ENCODE results near the gene PLAAT4.

PLAAT4 gene

DNA sequence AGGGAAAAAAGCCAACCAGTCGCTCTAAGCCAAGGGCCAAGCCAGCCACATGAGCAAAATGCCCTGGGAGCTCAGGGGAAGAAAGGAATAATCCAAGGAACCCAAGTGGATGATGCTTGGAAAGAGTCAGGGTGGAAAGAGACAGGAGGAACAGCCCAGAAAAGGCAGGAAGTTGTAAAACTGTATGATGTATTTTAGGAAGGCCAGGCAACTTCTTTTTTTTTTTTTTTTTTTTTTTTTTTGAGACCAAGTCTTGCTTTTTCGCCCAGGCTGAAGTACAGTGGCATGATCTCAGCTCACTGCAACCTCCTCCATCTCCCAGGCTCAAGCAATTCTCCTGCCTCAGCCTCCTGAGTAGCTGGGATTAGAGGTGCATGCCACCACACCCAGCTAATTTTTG lies 29.1 kb upstream of the PLAAT4 start:
- no peak for TF ChIP-seq SIN3A (IDR thresholded peaks at IDR 0.05; ENCODE audit: borderline replicate concordance, insufficient read depth, low read length)
- no peak for TF ChIP-seq FOXP2 (optimal IDR thresholded peaks at IDR 0.05; ENCODE audit: borderline replicate concordance, extremely low read depth, extremely low read length, insufficient read depth)

DNA sequence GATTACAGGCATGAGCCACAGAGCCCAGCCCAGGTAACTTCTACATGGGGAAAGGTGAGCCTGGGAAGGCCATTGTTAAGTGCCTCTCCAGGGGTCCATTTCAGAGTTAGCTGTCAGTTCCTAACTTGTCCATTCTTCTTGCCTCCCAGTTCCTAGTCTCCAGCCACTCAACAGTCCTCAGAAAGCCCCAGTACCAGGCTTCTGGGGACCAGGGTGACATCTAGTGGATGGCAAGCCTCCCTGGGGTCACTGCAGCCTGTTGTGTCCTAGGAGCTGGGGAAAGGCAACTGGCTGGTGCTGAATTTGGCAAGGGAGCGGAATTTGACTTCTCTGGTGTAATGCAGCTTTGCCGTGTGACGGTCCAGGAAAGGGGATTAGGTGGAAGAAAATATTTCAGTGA lies 28.6 kb upstream of the PLAAT4 start:
- TF ChIP-seq SIN3A (IDR thresholded peaks at IDR 0.05; ENCODE audit: borderline replicate concordance, insufficient read depth, low read length) (no peak), TAF1 (IDR thresholded peaks at IDR 0.05; ENCODE audit: borderline replicate concordance, insufficient read depth, low read length) (no peak), FOXP2 (optimal IDR thresholded peaks at IDR 0.05; ENCODE audit: borderline replicate concordance, extremely low read depth, extremely low read length, insufficient read depth) (no peak), POLR2AphosphoS5 (IDR thresholded peaks at IDR 0.05; ENCODE audit: low read depth, low read length) (no peak), REST (IDR thresholded peaks at IDR 0.05; ENCODE audit: insufficient read depth in 1 of 2, low read depth in 2 of 2, low read length in 2 of 2) (no peak)

DNA sequence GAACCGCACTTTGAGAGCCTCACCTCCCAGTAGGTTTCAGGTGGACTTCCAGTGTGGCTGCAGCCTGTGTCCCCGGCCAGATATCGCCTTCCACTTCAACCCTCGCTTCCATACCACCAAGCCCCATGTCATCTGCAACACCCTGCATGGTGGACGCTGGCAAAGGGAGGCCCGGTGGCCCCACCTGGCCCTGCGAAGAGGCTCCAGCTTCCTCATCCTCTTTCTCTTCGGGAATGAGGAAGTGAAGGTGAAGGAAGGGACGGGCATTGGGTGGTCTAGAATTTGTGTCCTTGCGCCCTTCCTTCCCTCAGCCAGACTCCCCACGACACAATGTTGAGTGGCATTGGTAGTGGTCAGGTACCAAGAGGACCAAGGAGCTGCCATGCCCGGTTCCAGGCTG lies 27.9 kb upstream of the PLAAT4 start:
- no peak for TF ChIP-seq REST (IDR thresholded peaks at IDR 0.05; ENCODE audit: insufficient read depth in 1 of 2, low read depth in 2 of 2, low read length in 2 of 2)
- TF ChIP-seq FOXP2 (optimal IDR thresholded peaks at IDR 0.05; ENCODE audit: borderline replicate concordance, extremely low read depth, extremely low read length, insufficient read depth), result no peak
- no peak for TF ChIP-seq POLR2AphosphoS5 (IDR thresholded peaks at IDR 0.05; ENCODE audit: low read depth, low read length)
- TF ChIP-seq TAF1 (IDR thresholded peaks at IDR 0.05; ENCODE audit: borderline replicate concordance, insufficient read depth, low read length), result no peak
- TF ChIP-seq SIN3A (IDR thresholded peaks at IDR 0.05; ENCODE audit: borderline replicate concordance, insufficient read depth, low read length), result no peak

GRCh38 chr11:63510360-63511047 lies 26.1 kb upstream of the PLAAT4 start:
- no peak for TF ChIP-seq SIN3A (IDR thresholded peaks at IDR 0.05; ENCODE audit: borderline replicate concordance, insufficient read depth, low read length)
- TF ChIP-seq FOXP2 (optimal IDR thresholded peaks at IDR 0.05; ENCODE audit: borderline replicate concordance, extremely low read depth, extremely low read length, insufficient read depth), result no peak
- TF ChIP-seq TAF1 (IDR thresholded peaks at IDR 0.05; ENCODE audit: borderline replicate concordance, insufficient read depth, low read length), result no peak
- TF ChIP-seq REST (IDR thresholded peaks at IDR 0.05; ENCODE audit: insufficient read depth in 1 of 2, low read depth in 2 of 2, low read length in 2 of 2), result no peak
- TF ChIP-seq POLR2AphosphoS5 (IDR thresholded peaks at IDR 0.05; ENCODE audit: low read depth, low read length), result no peak

DNA sequence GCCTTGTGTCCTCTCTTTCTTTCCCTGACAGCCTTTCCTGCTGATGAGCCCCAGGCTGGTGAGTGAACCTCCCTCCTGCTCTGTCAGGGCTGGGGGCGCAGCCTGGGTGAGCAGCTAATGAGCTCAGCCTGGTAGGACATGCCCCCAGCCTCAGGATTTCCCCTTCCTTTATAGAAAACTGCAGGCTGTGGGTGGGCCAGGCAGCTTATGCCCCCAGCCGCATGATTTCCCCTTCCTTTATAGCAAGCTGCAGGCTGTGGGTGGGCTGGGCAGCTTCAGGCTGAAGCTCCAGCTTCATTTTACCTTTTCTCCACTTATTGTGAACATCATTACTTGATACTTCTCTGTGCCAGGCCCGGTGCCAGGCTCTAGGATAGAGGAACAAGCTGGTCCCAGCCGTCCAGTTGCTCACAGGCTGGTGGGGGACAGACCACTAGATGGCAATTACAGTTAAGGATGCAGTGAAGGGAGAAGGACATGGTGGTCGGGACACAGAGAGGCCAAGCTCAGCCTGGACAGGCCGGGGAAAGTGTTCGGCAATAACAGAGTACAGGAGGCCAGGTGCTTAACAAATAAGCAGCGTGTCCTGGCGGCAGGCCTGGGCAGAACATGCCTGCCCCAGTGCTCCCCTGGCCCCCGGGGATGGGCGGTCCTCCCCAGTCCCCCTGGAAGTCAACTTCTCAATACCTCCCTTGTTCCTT lies 25.4 kb upstream of the PLAAT4 start:
- TF ChIP-seq SIN3A (IDR thresholded peaks at IDR 0.05; ENCODE audit: borderline replicate concordance, insufficient read depth, low read length), result no peak
- no peak for TF ChIP-seq POLR2AphosphoS5 (IDR thresholded peaks at IDR 0.05; ENCODE audit: low read depth, low read length)
- TF ChIP-seq FOXP2 (optimal IDR thresholded peaks at IDR 0.05; ENCODE audit: borderline replicate concordance, extremely low read depth, extremely low read length, insufficient read depth), result no peak
- TF ChIP-seq TAF1 (IDR thresholded peaks at IDR 0.05; ENCODE audit: borderline replicate concordance, insufficient read depth, low read length), result no peak
- TF ChIP-seq REST (IDR thresholded peaks at IDR 0.05; ENCODE audit: insufficient read depth in 1 of 2, low read depth in 2 of 2, low read length in 2 of 2), result no peak

Data from PFSK-1 (cell line).